Measurements from ENCODE around the gene KCNIP1.

Gene KCNIP1

DNA sequence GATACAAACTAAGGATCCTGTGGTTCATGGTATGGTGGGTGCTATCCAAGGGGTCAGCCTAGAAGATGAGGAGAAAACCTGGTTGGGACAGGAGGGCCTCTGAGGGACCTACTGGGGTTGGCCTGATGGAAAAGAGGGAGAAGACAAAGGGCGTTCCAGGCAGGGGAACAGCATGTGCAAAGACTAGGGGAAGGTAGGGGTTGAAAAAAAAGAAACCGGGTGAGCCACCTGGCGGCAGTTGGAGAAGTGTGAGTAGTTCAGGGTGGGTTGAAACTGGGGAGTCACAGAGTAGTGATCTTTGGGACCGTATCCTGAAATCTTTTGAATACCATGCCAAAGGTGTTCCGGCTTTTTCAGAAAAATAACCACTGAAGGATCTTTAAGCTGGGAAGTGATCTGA lies 271.0 kb downstream of the KCNIP1 start:
- Histone ChIP-seq H3K4me1 (ENCODE audit: control insufficient read depth, insufficient read depth, low read length, poor library complexity, severe bottlenecking) (no peaks in the 10 kb centered on the region), H3K27me3 (replicated peaks; ENCODE audit: control insufficient read depth, insufficient read depth, low read length, poor library complexity, severe bottlenecking) (no peaks in the 10 kb centered on the region), H3K27ac (ENCODE audit: insufficient read depth, low read length, poor library complexity, severe bottlenecking) (no peak overlapping the region), H3K36me3 (ENCODE audit: control insufficient read depth, insufficient read depth, low read length) (no peaks in the 10 kb centered on the region), H3K9me3 (ENCODE audit: control insufficient read depth, low read length) (no peaks in the 10 kb centered on the region), H3K4me3 (ENCODE audit: insufficient read depth, low read depth, low read length, poor library complexity, severe bottlenecking) (no peak overlapping the region)
- no peak for DNase-seq

DNA sequence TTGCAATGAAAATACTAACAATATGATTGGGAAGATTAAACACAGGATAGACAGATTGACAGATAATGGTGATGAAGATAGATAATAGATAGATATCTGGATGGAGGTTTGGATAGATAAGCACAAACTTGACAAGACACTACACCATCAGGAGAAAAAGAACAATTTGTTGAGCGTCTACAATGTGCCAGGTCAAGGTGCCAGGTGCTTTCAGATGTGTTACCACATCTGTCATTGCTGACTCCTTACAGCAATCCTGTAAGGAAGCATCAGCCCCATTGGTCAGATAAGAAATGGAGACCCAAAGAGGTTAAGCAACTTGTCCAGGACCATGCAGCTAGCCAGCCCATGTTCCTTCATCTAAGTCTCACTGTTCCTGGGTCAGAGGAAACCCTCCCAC lies 278.1 kb downstream of the KCNIP1 start:
- no peak for DNase-seq
- Histone ChIP-seq H3K9me3 (ENCODE audit: control insufficient read depth, low read length) (no peaks in the 10 kb centered on the region), H3K4me3 (ENCODE audit: insufficient read depth, low read depth, low read length, poor library complexity, severe bottlenecking) (no peak overlapping the region), H3K4me1 (ENCODE audit: control insufficient read depth, insufficient read depth, low read length, poor library complexity, severe bottlenecking) (no peaks in the 10 kb centered on the region), H3K27me3 (replicated peaks; ENCODE audit: control insufficient read depth, insufficient read depth, low read length, poor library complexity, severe bottlenecking) (no peaks in the 10 kb centered on the region), H3K27ac (ENCODE audit: insufficient read depth, low read length, poor library complexity, severe bottlenecking) (no peak overlapping the region), H3K36me3 (ENCODE audit: control insufficient read depth, insufficient read depth, low read length) (no peaks in the 10 kb centered on the region)

- Histone ChIP-seq H3K9me3 (ENCODE audit: control insufficient read depth, low read length) (no peaks in the 10 kb centered on the region), H3K27ac (ENCODE audit: insufficient read depth, low read length, poor library complexity, severe bottlenecking) (no peak overlapping the region), H3K4me3 (ENCODE audit: insufficient read depth, low read depth, low read length, poor library complexity, severe bottlenecking) (no peak overlapping the region), H3K4me1 (ENCODE audit: control insufficient read depth, insufficient read depth, low read length, poor library complexity, severe bottlenecking) (no peaks in the 10 kb centered on the region), H3K27me3 (replicated peaks; ENCODE audit: control insufficient read depth, insufficient read depth, low read length, poor library complexity, severe bottlenecking) (no peaks in the 10 kb centered on the region), H3K36me3 (ENCODE audit: control insufficient read depth, insufficient read depth, low read length) (no peaks in the 10 kb centered on the region)
- no peak for DNase-seq
Measured at GRCh38 chr5:170782438-170782837, 278.6 kb downstream of the KCNIP1 start.

DNA sequence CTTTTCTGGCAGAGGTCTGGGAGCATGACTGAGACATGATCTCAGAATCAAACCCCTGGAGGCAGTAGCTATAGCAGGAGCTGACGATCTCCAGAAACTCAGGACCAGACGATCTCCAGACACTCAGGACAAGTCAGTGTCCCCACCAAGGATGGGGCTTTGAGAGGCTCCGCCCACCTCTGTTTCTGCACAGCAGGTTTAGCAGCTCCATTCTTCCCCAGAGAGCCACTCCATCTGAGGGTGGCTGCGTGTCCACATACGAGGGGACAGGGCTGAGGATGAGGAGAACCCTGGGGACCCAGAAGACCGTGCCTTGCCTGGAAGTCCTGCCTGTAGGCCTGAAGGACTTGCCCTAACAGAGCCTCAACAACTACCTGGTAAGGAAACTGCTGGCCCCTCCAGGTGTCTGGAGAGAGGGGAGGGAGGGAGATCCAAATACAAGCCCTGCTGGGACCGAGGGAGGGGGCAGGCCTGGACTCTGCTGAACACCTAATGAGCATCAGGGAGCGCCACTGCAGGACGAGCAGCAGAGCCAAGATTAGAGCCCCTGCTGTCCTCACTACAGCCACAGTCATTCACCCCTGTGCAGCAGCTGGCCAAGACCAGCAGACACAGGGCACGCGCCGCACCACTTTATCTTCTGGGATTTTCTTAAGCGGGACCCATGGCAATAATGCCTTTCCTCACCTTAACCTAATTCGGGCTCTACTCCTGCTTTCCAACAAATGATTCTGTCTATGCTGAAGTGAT lies 279.9 kb downstream of the KCNIP1 start, which contains the start of gene GABRP:
Gene GABRP (plus strand): TSS at position 228 of the 750 bp plus-strand sequence. CDS start 4,891 bp downstream, outside the sequence.
- H3K36me3 ChIP-seq (ENCODE audit: control insufficient read depth, insufficient read depth, low read length), result no peaks in the 10 kb centered on the region
- H3K9me3 ChIP-seq (ENCODE audit: control insufficient read depth, low read length), result no peaks in the 10 kb centered on the region
- no peak for DNase-seq
- no peaks in the 10 kb centered on the region for H3K27me3 ChIP-seq (replicated peaks; ENCODE audit: control insufficient read depth, insufficient read depth, low read length, poor library complexity, severe bottlenecking)
- no peak within 1 kb of the TSS for H3K27ac ChIP-seq (ENCODE audit: insufficient read depth, low read length, poor library complexity, severe bottlenecking)
- no peaks in the 10 kb centered on the region for H3K4me1 ChIP-seq (ENCODE audit: control insufficient read depth, insufficient read depth, low read length, poor library complexity, severe bottlenecking)
- H3K4me3 ChIP-seq (ENCODE audit: insufficient read depth, low read depth, low read length, poor library complexity, severe bottlenecking), result no peak within 1 kb of the TSS

- no peaks in the 10 kb centered on the region for H3K27me3 ChIP-seq (replicated peaks; ENCODE audit: control insufficient read depth, insufficient read depth, low read length, poor library complexity, severe bottlenecking)
- no peaks in the 10 kb centered on the region for H3K36me3 ChIP-seq (ENCODE audit: control insufficient read depth, insufficient read depth, low read length)
- H3K9me3 ChIP-seq (ENCODE audit: control insufficient read depth, low read length), result no peaks in the 10 kb centered on the region
- no peak overlapping the region for H3K27ac ChIP-seq (ENCODE audit: insufficient read depth, low read length, poor library complexity, severe bottlenecking)
- no peaks in the 10 kb centered on the region for H3K4me1 ChIP-seq (ENCODE audit: control insufficient read depth, insufficient read depth, low read length, poor library complexity, severe bottlenecking)
- no peak for DNase-seq
- H3K4me3 ChIP-seq (ENCODE audit: insufficient read depth, low read depth, low read length, poor library complexity, severe bottlenecking), result no peak overlapping the region
Measured at GRCh38 chr5:170785416-170785815, 281.6 kb downstream of the KCNIP1 start.
